SK-N-SH (cell line): ENCODE results near the gene SPTAN1. TPM values are rescaled to one million over a fixed set of nuclear protein-coding genes. Genes with fewer than 3 reads are reported as not detected.

Experiments used
- CTCF ChIA-PET: fragments of 300-600, 350-600 bp; formaldehyde crosslinking; extraction: SDS; loops from one replicate; lab custom pipeline; 2021; lab: Yijun Ruan, JAX
- POLR2A ChIA-PET: fragments of 350-600 bp; sonication (Branson Sonifier 250); formaldehyde crosslinking; extraction: SDS; loops from one replicate; lab custom pipeline; 2020; ENCODE audit warnings: antibody characterized with exemption, inconsistent platforms; lab: Yijun Ruan, JAX
- DNase-seq: peaks from one replicate; pipeline ENCODE4 v3.0.0; 2012
- H2AFZ ChIP-seq: fragments of 200-600 bp; sonication (generic); 2 replicates; pipeline ENCODE4 v1.8.1; 2016; ENCODE audit warnings: antibody characterized with exemption, mild to moderate bottlenecking, low read depth
- H3F3A ChIP-seq: fragments of 200-600 bp; sonication (generic); replicated peaks from 2 replicates; pipeline ENCODE3; 2016; ENCODE audit warnings: antibody characterized with exemption, mild to moderate bottlenecking; ENCODE audit not compliant: insufficient read depth
- H3K27ac ChIP-seq, 2 experiments: fragments of 200-500 bp in 1 of 2; fragments of 200-600 bp in 1 of 2; sonication (Bioruptor generic) in 1 of 2; sonication (generic), shearing (Covaris generic) in 1 of 2; 2 replicates each; pipeline versions ENCODE4 v1.5.1 to v1.6.1; 2014 to 2016; ENCODE audit warnings: low read depth in 2 of 2, inconsistent platforms in 1 of 2, low read length in 1 of 2, mild to moderate bottlenecking in 1 of 2, mixed read lengths in 1 of 2
- H3K27me3 ChIP-seq: fragments of 200-600 bp; sonication (generic), shearing (Covaris generic); 2 replicates; pipeline ENCODE4 v1.6.1; 2016; ENCODE audit warnings: mixed run types; ENCODE audit not compliant: insufficient read depth
- H3K36me3 ChIP-seq, 2 experiments: fragments of 200-500 bp in 1 of 2; fragments of 200-600 bp in 1 of 2; sonication (Bioruptor generic) in 1 of 2; sonication (generic) in 1 of 2; replicated peaks in 1 of 2; 2 replicates each; pipeline versions ENCODE3 to v1.5.1; 2014 to 2016; ENCODE audit warnings: low read length in 1 of 2, mild to moderate bottlenecking in 1 of 2; ENCODE audit not compliant: insufficient read depth in 2 of 2, control insufficient read depth in 1 of 2
- H3K4me1 ChIP-seq, 2 experiments: fragments of 200-500 bp in 1 of 2; fragments of 200-600 bp in 1 of 2; sonication (Bioruptor generic) in 1 of 2; sonication (generic), shearing (Covaris generic) in 1 of 2; 2 replicates each; pipeline versions ENCODE4 v1.5.1 to v1.6.1; 2014 to 2016; ENCODE audit warnings: low read depth in 1 of 2, low read length in 1 of 2, mixed run types in 1 of 2; ENCODE audit not compliant: insufficient read depth in 2 of 2, control insufficient read depth in 1 of 2
- H3K4me2 ChIP-seq: fragments of 200-600 bp; sonication (generic), shearing (Covaris generic); 2 replicates; pipeline ENCODE4 v1.6.1; 2017; ENCODE audit warnings: mixed run types
- H3K4me3 ChIP-seq, 2 experiments: fragments of 200-500 bp in 1 of 2; fragments of 200-600 bp in 1 of 2; sonication (Bioruptor generic) in 1 of 2; sonication (generic), shearing (Covaris generic) in 1 of 2; 2 replicates each; pipeline versions ENCODE4 v1.5.1 to v1.8.1; 2014 to 2016; ENCODE audit warnings: low read depth in 2 of 2, inconsistent platforms in 1 of 2, low read length in 1 of 2, mild to moderate bottlenecking in 1 of 2, mixed read lengths in 1 of 2, moderate library complexity in 1 of 2
- H3K79me2 ChIP-seq: fragments of 200-600 bp; sonication (generic); 2 replicates; pipeline ENCODE4 v1.8.1; 2017; ENCODE audit warnings: mild to moderate bottlenecking; ENCODE audit not compliant: insufficient read depth
- H3K9ac ChIP-seq: fragments of 200-600 bp; sonication (generic); 2 replicates; pipeline ENCODE4 v1.6.1; 2017; ENCODE audit warnings: mixed run types
- H3K9me2 ChIP-seq: fragments of 200-600 bp; sonication (generic); 2 replicates; pipeline ENCODE4 v1.6.1; 2017; ENCODE audit warnings: mixed run types
- H3K9me3 ChIP-seq: fragments of 200-600 bp; sonication (generic); 2 replicates; pipeline ENCODE4 v1.6.1; 2017; ENCODE audit warnings: mixed run types, mild to moderate bottlenecking, moderate library complexity
- H4K20me1 ChIP-seq: fragments of 200-600 bp; sonication (generic); 2 replicates; pipeline ENCODE4 v1.6.1; 2017; ENCODE audit warnings: mild to moderate bottlenecking, mixed run types; ENCODE audit not compliant: insufficient read depth
- CHD2 ChIP-seq: fragments of 150-350 bp; IDR thresholded peaks from 2 replicates; pipeline ENCODE4 v1.6.1; 2018; ENCODE audit warnings: low read length; ENCODE audit not compliant: partially characterized antibody
- FOSL2 ChIP-seq: IDR thresholded peaks from 2 replicates; pipeline ENCODE4 v1.4.0; 2012; ENCODE audit warnings: low read depth, mild to moderate bottlenecking, moderate library complexity, borderline replicate concordance
- FOXM1 ChIP-seq: IDR thresholded peaks from 2 replicates; pipeline ENCODE4 v1.4.0; 2012; ENCODE audit warnings: low read depth, mild to moderate bottlenecking
- JUND ChIP-seq: IDR thresholded peaks from 2 replicates; pipeline ENCODE4 v1.4.0; 2012
- MEF2A ChIP-seq: IDR thresholded peaks from 2 replicates; pipeline ENCODE4 v1.4.0; 2012; ENCODE audit warnings: low read depth, borderline replicate concordance
- MXI1 ChIP-seq: IDR thresholded peaks from 2 replicates; pipeline ENCODE4 v1.6.1; 2012; ENCODE audit warnings: mild to moderate bottlenecking, low read depth, low read length, improper control_type of control experiment
- NFIC ChIP-seq: IDR thresholded peaks from 2 replicates; pipeline ENCODE4 v1.4.0; 2012; ENCODE audit warnings: borderline replicate concordance
- NRF1 ChIP-seq: IDR thresholded peaks from 2 replicates; pipeline ENCODE4 v1.6.1; 2012; ENCODE audit warnings: low read depth, mild to moderate bottlenecking, low read length
- SIN3A ChIP-seq: IDR thresholded peaks from 2 replicates; pipeline ENCODE4 v1.6.1; 2012; ENCODE audit warnings: low read depth, mild to moderate bottlenecking, low read length, moderate library complexity, borderline replicate concordance
- SMC3 ChIP-seq: IDR thresholded peaks from 2 replicates; pipeline ENCODE4 v1.6.1; 2012; ENCODE audit warnings: low read depth, low read length, improper control_type of control experiment
- TEAD4 ChIP-seq: IDR thresholded peaks from 2 replicates; pipeline ENCODE4 v1.4.0; 2012; ENCODE audit warnings: mild to moderate bottlenecking, borderline replicate concordance; ENCODE audit not compliant: insufficient read depth
- YY1 ChIP-seq: IDR thresholded peaks from 2 replicates; pipeline ENCODE4 v1.4.0; 2012; ENCODE audit warnings: low read depth, mild to moderate bottlenecking
- WGBS: methylation state at CpG from one replicate; pipeline ENCODE4 v1.1.6; 2017; ENCODE audit warnings: low lambda C conversion rate; 5-methylcytosine and 5-hydroxymethylcytosine counted together
- polyA plus RNA-seq, 3 experiments: library from polyadenylated mRNA; depleted of rRNA; stranded (reverse); fragments of >200 nt; gene quantifications; 2 replicates each; pipeline ENCODE4 v1.2.3, GENCODE V29; 2012
- TF ChIP-seq, protein P1 (sequence below): IDR thresholded peaks from 2 replicates; pipeline ENCODE4 v1.4.0; 2012; ENCODE audit warnings: low read depth, borderline replicate concordance
- TF ChIP-seq, protein P2 (sequence below): IDR thresholded peaks from 2 replicates; pipeline ENCODE4; 2012
- TF ChIP-seq, protein P3 (sequence below): fragments of 200-600 bp; sonication (generic); IDR thresholded peaks from 2 replicates; pipeline ENCODE4 v1.6.1; 2017; ENCODE audit warnings: antibody characterized with exemption, mild to moderate bottlenecking, moderate library complexity
- TF ChIP-seq, protein P4 (sequence below): fragments of 150-350 bp; IDR thresholded peaks from 2 replicates; pipeline ENCODE4 v1.6.1; 2017; ENCODE audit warnings: antibody characterized with exemption, low read length, low read depth, borderline replicate concordance
- TF ChIP-seq, protein P5 (sequence below): IDR thresholded peaks from 2 replicates; pipeline ENCODE4 v1.4.0; 2012; ENCODE audit warnings: low read depth, borderline replicate concordance

SPTAN1 gene
- polyA plus RNA-seq, 1 of the 3 experiments (the other 2 are of a cell fraction): 177 TPM

DNA sequence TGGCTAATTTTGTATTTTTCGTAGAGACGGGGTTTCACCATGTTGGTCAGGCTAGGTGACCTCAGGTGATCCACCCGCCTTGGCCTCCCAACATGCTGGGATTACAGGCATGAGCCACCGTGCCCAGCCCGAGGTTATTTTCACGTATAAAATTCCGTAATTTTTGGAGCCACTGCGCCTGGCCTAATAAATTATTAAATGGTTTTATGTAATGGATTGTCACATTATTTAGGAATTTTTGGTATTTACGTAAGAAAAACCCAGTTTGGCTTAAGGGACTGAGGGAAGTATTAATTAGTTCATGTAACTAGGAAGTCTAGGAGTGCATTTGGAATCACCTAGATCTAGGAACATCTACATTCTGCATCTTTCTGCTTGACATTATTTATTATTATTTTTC is 39.6 kb upstream of the SPTAN1 start:
- TF ChIP-seq CHD2 (no peak), FOXM1 (no peak), NRF1 (no peak), NFIC (no peak), MEF2A (no peak), FOSL2 (no peak), JUND (no peak), TEAD4 (no peak), MXI1 (no peak), YY1 (no peak), SIN3A (no peak), SMC3 (no peak)
- TF ChIP-seq, protein P1, sequence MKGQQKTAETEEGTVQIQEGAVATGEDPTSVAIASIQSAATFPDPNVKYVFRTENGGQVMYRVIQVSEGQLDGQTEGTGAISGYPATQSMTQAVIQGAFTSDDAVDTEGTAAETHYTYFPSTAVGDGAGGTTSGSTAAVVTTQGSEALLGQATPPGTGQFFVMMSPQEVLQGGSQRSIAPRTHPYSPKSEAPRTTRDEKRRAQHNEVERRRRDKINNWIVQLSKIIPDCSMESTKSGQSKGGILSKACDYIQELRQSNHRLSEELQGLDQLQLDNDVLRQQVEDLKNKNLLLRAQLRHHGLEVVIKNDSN: no peak
- TF ChIP-seq, protein P2, sequence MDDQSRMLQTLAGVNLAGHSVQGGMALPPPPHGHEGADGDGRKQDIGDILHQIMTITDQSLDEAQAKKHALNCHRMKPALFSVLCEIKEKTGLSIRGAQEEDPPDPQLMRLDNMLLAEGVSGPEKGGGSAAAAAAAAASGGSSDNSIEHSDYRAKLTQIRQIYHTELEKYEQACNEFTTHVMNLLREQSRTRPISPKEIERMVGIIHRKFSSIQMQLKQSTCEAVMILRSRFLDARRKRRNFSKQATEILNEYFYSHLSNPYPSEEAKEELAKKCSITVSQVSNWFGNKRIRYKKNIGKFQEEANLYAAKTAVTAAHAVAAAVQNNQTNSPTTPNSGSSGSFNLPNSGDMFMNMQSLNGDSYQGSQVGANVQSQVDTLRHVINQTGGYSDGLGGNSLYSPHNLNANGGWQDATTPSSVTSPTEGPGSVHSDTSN: no peak
- TF ChIP-seq, protein P3, sequence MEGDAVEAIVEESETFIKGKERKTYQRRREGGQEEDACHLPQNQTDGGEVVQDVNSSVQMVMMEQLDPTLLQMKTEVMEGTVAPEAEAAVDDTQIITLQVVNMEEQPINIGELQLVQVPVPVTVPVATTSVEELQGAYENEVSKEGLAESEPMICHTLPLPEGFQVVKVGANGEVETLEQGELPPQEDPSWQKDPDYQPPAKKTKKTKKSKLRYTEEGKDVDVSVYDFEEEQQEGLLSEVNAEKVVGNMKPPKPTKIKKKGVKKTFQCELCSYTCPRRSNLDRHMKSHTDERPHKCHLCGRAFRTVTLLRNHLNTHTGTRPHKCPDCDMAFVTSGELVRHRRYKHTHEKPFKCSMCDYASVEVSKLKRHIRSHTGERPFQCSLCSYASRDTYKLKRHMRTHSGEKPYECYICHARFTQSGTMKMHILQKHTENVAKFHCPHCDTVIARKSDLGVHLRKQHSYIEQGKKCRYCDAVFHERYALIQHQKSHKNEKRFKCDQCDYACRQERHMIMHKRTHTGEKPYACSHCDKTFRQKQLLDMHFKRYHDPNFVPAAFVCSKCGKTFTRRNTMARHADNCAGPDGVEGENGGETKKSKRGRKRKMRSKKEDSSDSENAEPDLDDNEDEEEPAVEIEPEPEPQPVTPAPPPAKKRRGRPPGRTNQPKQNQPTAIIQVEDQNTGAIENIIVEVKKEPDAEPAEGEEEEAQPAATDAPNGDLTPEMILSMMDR: no peak
- TF ChIP-seq, protein P4, sequence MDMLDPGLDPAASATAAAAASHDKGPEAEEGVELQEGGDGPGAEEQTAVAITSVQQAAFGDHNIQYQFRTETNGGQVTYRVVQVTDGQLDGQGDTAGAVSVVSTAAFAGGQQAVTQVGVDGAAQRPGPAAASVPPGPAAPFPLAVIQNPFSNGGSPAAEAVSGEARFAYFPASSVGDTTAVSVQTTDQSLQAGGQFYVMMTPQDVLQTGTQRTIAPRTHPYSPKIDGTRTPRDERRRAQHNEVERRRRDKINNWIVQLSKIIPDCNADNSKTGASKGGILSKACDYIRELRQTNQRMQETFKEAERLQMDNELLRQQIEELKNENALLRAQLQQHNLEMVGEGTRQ: no peak
- TF ChIP-seq, protein P5, sequence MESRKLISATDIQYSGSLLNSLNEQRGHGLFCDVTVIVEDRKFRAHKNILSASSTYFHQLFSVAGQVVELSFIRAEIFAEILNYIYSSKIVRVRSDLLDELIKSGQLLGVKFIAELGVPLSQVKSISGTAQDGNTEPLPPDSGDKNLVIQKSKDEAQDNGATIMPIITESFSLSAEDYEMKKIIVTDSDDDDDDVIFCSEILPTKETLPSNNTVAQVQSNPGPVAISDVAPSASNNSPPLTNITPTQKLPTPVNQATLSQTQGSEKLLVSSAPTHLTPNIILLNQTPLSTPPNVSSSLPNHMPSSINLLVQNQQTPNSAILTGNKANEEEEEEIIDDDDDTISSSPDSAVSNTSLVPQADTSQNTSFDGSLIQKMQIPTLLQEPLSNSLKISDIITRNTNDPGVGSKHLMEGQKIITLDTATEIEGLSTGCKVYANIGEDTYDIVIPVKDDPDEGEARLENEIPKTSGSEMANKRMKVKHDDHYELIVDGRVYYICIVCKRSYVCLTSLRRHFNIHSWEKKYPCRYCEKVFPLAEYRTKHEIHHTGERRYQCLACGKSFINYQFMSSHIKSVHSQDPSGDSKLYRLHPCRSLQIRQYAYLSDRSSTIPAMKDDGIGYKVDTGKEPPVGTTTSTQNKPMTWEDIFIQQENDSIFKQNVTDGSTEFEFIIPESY: no peak
- Histone ChIP-seq H3K27me3 (no peaks in the 10 kb centered on the region), H3K9me3 (no peaks in the 10 kb centered on the region), H3K4me2 (no peak overlapping the region), H3K27ac (no peak overlapping the region), H3K36me3 (peaks cover 21 to 55% of the 10 kb centered on the region in 2 experiments), H3K9ac (no peak overlapping the region), H2AFZ (no peak overlapping the region), H3F3A (no peaks in the 10 kb centered on the region), H4K20me1 (no peaks in the 10 kb centered on the region), H3K4me3 (no peak overlapping the region), H3K9me2 (no peaks in the 10 kb centered on the region), H3K79me2 (peaks cover 18% of the 10 kb centered on the region), H3K4me1 (no peaks in the 10 kb centered on the region)
- 94% methylated on average over 9 of the region's 9 CpGs for WGBS
- no peak for DNase-seq
- ChIA-PET POLR2A (interaction anchor here (0.6 to 1.2 kb wide), 2 partner anchors 39 to 152 kb away, joined by 3 to 4 read pairs; no protein-coding TSS in a partner anchor), CTCF (interaction anchor here (0.7 to 1.6 kb wide), 3 partner anchors 9 to 218 kb away, joined by 3 to 10 read pairs (median 4); no protein-coding TSS in a partner anchor)
